ENCODE results near the gene ALOX5. TPM values are rescaled to one million over a fixed set of nuclear protein-coding genes. Genes with fewer than 3 reads are reported as not detected.

Gene ALOX5
- total and polyA plus RNA-seq, 2 of the 4 experiments (the other 2 are of a cell fraction): not detected

- dilution Hi-C loops (cut with HindIII; ENCODE audit: low sequenced_read_pairs, unreplicated experiment): no loop called here
- no peak overlapping the region for H3K23ac ChIP-seq (ENCODE audit: low read depth, low read length)
- no peak overlapping the region for H3K27ac ChIP-seq (ENCODE audit: insufficient read depth, low read length)
- no peak overlapping the region for H3K56ac ChIP-seq (ENCODE audit: extremely low read depth, insufficient read depth, low read length)
- no peak overlapping the region for H3K4me2 ChIP-seq (ENCODE audit: low read depth, low read length)
- intact Hi-C loops (cut with micrococcal nuclease): no loop called here
- no peak overlapping the region for H2BK15ac ChIP-seq (ENCODE audit: low read depth, low read length)
- no peak overlapping the region for H4K91ac ChIP-seq (ENCODE audit: insufficient read depth, low read depth, low read length)
- ATAC-seq (ENCODE audit: low read depth) (no peak), DNase-seq (no peak)
- no peak overlapping the region for H3K4ac ChIP-seq (ENCODE audit: low read depth, low read length)
- H3K9me1 ChIP-seq (ENCODE audit: insufficient read depth, low read length): no peaks in the 10 kb centered on the region
- H3K9ac ChIP-seq (ENCODE audit: low read depth, low read length): no peak overlapping the region
- in situ Hi-C loops (cut with MboI; ENCODE audit: low sequenced_read_pairs): no loop called here
- no peak overlapping the region for H2AK9ac ChIP-seq (replicated peaks; ENCODE audit: low read depth, low read length, poor library complexity)
- no peaks in the 10 kb centered on the region for H3K4me1 ChIP-seq (ENCODE audit: control insufficient read depth, insufficient read depth, low read length)
- CTCF ChIA-PET: no interaction called here
- H4K5ac ChIP-seq (ENCODE audit: low read depth, low read length): no peak overlapping the region
- 60% methylated on average over 2 of the region's 3 CpGs; no CpG with 5 or more reads in 1 of the 2 experiments for WGBS, 2 experiments (ENCODE audit: extremely low coverage in 2 of 2, insufficient read length in 1 of 2)
- no peak overlapping the region for H2AFZ ChIP-seq (replicated peaks; ENCODE audit: low read length, poor library complexity)
- H3K14ac ChIP-seq (replicated peaks; ENCODE audit: low read depth, low read length): no peak overlapping the region
- no peak overlapping the region for H2AK5ac ChIP-seq (ENCODE audit: low read depth, low read length)
- H4K20me1 ChIP-seq (ENCODE audit: insufficient read depth, low read length): no peaks in the 10 kb centered on the region
- no peak overlapping the region for H3K4me3 ChIP-seq (ENCODE audit: insufficient read depth, low read depth, low read length)
- no peaks in the 10 kb centered on the region for H3K79me1 ChIP-seq (ENCODE audit: low read depth in 1 of 2, low read length in 2 of 2)
- H4K8ac ChIP-seq (ENCODE audit: low read depth in 2 of 2, low read length in 2 of 2): no peak overlapping the region
- no peak overlapping the region for H2BK120ac ChIP-seq (ENCODE audit: low read depth, low read length)
- no TSS peak for BruUV-seq (replicated peaks)
- no peak overlapping the region for H2BK5ac ChIP-seq (ENCODE audit: low read depth, low read length, poor library complexity, severe bottlenecking)
- POLR2A ChIA-PET (ENCODE audit: unreplicated experiment): no interaction called here
- no peaks in the 10 kb centered on the region for H3K36me3 ChIP-seq (ENCODE audit: control insufficient read depth, insufficient read depth, low read length)
- no peak overlapping the region for H3K18ac ChIP-seq (ENCODE audit: low read depth, low read length)
- H2BK20ac ChIP-seq (ENCODE audit: low read depth, low read length): no peak overlapping the region
- H3K9me3 ChIP-seq (ENCODE audit: control insufficient read depth, insufficient read depth, low read length): no peaks in the 10 kb centered on the region
- no peaks in the 10 kb centered on the region for H3K27me3 ChIP-seq (ENCODE audit: control insufficient read depth, insufficient read depth, low read length)
- TF ChIP-seq RCOR1 (IDR thresholded peaks at IDR 0.05; ENCODE audit: insufficient replicate concordance, low read length) (no peak), MAFK (IDR thresholded peaks at IDR 0.05; ENCODE audit: low read depth, low read length) (no peak), CEBPB (IDR thresholded peaks at IDR 0.05; ENCODE audit: low read depth, low read length) (no peak)
Observed at GRCh38 chr10:45354261-45354660, 19.8 kb upstream of the ALOX5 start.

All from IMR-90 (cell line).